Adrenal gland (tissue), 12 donors: ENCODE data around the gene RNF181. TPM values are rescaled to one million over a fixed set of nuclear protein-coding genes. Genes with fewer than 3 reads are reported as not detected.
A peak's percentile ranks its signal among the peaks of the same experiment; 100 is the strongest.
"Not testable (repeated sequence)": the region's sequence is repeated elsewhere in the genome, so short reads cannot be mapped to it uniquely, and the experiment has no call there.

Experiments used
- DNase-seq, 7 donors: peaks; one replicate each; pipeline ENCODE4 v3.0.0-alpha.2; 2019 to 2020
- H3K27ac ChIP-seq, 5 donors: fragments of 200-600 bp; sonication (generic) in 4 of 5; 1 replicate in 3 of 5; 2 replicates in 2 of 5; pipeline versions ENCODE4 v1.5.1 to v1.8.0; 2016 to 2020; ENCODE audit warnings: mild to moderate bottlenecking in 1 of 5
- H3K27me3 ChIP-seq: fragments of 200-600 bp; 2 replicates; pipeline ENCODE4 v1.8.0; 2021
- H3K36me3 ChIP-seq, 2 donors: fragments of 200-600 bp; replicated peaks in 1 of 2; 1 replicate in 1 of 2; 2 replicates in 1 of 2; pipeline versions ENCODE4 v1.5.1 to v1.8.0; 2018 to 2022
- H3K4me1 ChIP-seq, 2 donors: fragments of 200-600 bp; replicated peaks in 1 of 2; 1 replicate in 1 of 2; 2 replicates in 1 of 2; pipeline versions ENCODE4 v1.5.1 to v1.8.0; 2018 to 2021
- H3K4me3 ChIP-seq, 4 donors: fragments of 200-600 bp; sonication (generic) in 3 of 4; one replicate each; pipeline ENCODE4 v1.5.1; 2016 to 2018
- H3K9me3 ChIP-seq, 3 donors: fragments of 200-600 bp; sonication (generic) in 1 of 3; replicated peaks in 1 of 3; 1 replicate in 2 of 3; 2 replicates in 1 of 3; pipeline versions ENCODE4 v1.5.1 to v1.8.0; 2016 to 2021
- POLR2A ChIP-seq, 2 donors: fragments of 450-650 bp; IDR thresholded peaks; one replicate each; pipeline ENCODE4 v1.6.1; 2017; ENCODE audit warnings: antibody characterized with exemption in 2 of 2, mild to moderate bottlenecking in 2 of 2, moderate library complexity in 1 of 2
- WGBS, 4 donors: extraction: QIAGEN DNeasy Blood & Tissue Kit in 2 of 4; methylation state at CpG; one replicate each; pipeline versions ENCODE4 v1.1.5 to v1.1.7; 2013 to 2017; 5-methylcytosine and 5-hydroxymethylcytosine counted together
- intact Hi-C, 2 donors: fragments of 100-400 bp; cut with DNase I; formaldehyde crosslinking; loops; one replicate each; pipeline versions ENCODE4 v1.14.1 to v1.15.0; 2022 to 2023
- polyA plus RNA-seq, 3 donors: library from polyadenylated mRNA; stranded (reverse); fragments of 200-250 nt in 2 of 3; fragments of 350-450 nt in 1 of 3; fragmentation: Illumina TruSeq in 1 of 3; extraction: RNeasy Lipid Tissue Mini Kit (QIAGEN cat#74804) in 1 of 3; gene quantifications; one replicate each; pipeline ENCODE4 v1.2.3, GENCODE V29; 2013 to 2014
- total RNA-seq, 9 donors: library from RNA; depleted of rRNA in 4 of 9; stranded (reverse); fragments of >200 nt in 4 of 9; fragments of 120-200 nt in 1 of 9; fragmentation: NEBNext Ultra II Directional in 1 of 9; extraction: Animal tissue kit (Norgen Biotek cat#: 25700) in 1 of 9; gene quantifications; one replicate each; pipeline versions ENCODE4 v1.1.0 to v1.2.4, GENCODE V29; 2013 to 2023
- TF ChIP-seq, protein P1 (sequence below), 6 experiments: fragments of 450-650 bp in 4 of 6; fragments of 200-600 bp in 2 of 6; sonication (generic) in 1 of 6; IDR thresholded peaks; 1 replicate in 5 of 6; 2 replicates in 1 of 6; pipeline versions ENCODE4 v1.5.1 to v1.8.0; 2016 to 2021; ENCODE audit warnings: antibody characterized with exemption in 6 of 6, mild to moderate bottlenecking in 2 of 6, moderate library complexity in 1 of 6
- donor health status: healthy with polysubstance abuse.
- donor health status: Bipolar disorder and iron deficiency.
- donor health status: DM: yes; HTN: yes; CAD: no.
- donor health status: DM: no; HTN: no; CAD: no.
- donor health status: DM: no; HTN: no; CAD: no.
- donor health status: DM: yes; HTN: yes; CAD: no.

Gene RNF181
- total and polyA plus RNA-seq, 12 donors, result 93.8 to 295 (median 180) TPM

DNA sequence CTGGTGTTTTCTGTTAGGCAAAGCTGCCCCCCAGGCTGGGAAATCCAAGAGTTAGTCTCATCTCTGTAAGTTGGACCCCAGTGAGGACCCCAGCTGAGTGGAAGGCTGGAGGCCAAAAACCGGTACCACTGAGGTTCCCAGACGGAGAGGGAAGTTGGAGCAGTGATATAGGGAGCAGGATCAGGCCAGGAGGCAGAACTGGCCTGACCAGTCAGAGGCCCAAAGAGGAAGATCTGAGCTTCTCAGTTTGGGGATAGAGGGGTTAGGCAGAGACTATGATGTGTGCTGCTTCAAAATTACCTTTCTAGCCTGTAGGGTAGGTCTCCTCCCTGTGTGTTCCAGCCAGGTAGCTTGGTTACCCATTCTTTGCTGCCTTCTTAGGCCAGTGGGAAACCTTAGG, 4.6 kb upstream of the RNF181 start:
- no peak for DNase-seq
- H3K27me3 ChIP-seq, result no peaks in the 10 kb centered on the region
- no peak overlapping the region for H3K4me3 ChIP-seq
- intact Hi-C loops, result no loop called here
- peak overlapping the region; percentile 33 to 92 (median 49) for H3K27ac ChIP-seq
- H3K4me1 ChIP-seq, result peaks cover 11 to 66% of the 10 kb centered on the region in 2 donors
- no peaks in the 10 kb centered on the region for H3K36me3 ChIP-seq
- WGBS, 4 donors, result 61 to 91% (median 74%) methylated on average over 2 of the region's 2 CpGs
- no peak for TF ChIP-seq POLR2A (IDR thresholded peaks at IDR 0.05)
- TF ChIP-seq, protein P1, sequence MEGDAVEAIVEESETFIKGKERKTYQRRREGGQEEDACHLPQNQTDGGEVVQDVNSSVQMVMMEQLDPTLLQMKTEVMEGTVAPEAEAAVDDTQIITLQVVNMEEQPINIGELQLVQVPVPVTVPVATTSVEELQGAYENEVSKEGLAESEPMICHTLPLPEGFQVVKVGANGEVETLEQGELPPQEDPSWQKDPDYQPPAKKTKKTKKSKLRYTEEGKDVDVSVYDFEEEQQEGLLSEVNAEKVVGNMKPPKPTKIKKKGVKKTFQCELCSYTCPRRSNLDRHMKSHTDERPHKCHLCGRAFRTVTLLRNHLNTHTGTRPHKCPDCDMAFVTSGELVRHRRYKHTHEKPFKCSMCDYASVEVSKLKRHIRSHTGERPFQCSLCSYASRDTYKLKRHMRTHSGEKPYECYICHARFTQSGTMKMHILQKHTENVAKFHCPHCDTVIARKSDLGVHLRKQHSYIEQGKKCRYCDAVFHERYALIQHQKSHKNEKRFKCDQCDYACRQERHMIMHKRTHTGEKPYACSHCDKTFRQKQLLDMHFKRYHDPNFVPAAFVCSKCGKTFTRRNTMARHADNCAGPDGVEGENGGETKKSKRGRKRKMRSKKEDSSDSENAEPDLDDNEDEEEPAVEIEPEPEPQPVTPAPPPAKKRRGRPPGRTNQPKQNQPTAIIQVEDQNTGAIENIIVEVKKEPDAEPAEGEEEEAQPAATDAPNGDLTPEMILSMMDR (IDR thresholded peaks at IDR 0.05), result no peak
- no peaks in the 10 kb centered on the region for H3K9me3 ChIP-seq

DNA sequence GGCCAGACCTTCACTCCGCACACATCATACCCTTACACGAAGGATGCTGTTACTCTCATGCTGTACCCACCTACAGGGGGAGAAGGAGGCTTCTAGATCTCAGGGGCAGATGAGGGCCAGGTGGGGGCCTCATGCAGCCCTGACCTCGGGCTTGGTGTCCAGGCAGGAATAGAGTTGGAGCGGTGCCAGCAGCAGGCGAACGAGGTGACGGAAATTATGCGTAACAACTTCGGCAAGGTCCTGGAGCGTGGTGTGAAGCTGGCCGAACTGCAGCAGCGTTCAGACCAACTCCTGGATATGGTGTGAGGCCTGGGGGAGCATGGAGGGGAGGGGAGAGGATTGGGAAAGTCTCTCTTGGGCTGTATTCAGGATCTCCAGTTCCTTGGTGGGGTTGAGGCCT, 4.0 kb upstream of the RNF181 start:
- Histone ChIP-seq H3K36me3 (no peaks in the 10 kb centered on the region), H3K4me3 (no peak overlapping the region), H3K4me1 (peaks cover 13 to 67% of the 10 kb centered on the region in 2 donors), H3K27ac (peak overlapping the region in 4 of 5 donors; percentile 33 to 92 (median 65)), H3K9me3 (no peaks in the 10 kb centered on the region), H3K27me3 (no peaks in the 10 kb centered on the region)
- peak in 2 of 7 donors; percentile 34 to 39 for DNase-seq
- intact Hi-C loops, result no loop called here
- TF ChIP-seq, protein P1 (IDR thresholded peaks at IDR 0.05), result no peak
- TF ChIP-seq POLR2A (IDR thresholded peaks at IDR 0.05), result no peak
- 58 to 78% (median 66%) methylated on average over 12 of the region's 12 CpGs for WGBS, 4 donors

DNA sequence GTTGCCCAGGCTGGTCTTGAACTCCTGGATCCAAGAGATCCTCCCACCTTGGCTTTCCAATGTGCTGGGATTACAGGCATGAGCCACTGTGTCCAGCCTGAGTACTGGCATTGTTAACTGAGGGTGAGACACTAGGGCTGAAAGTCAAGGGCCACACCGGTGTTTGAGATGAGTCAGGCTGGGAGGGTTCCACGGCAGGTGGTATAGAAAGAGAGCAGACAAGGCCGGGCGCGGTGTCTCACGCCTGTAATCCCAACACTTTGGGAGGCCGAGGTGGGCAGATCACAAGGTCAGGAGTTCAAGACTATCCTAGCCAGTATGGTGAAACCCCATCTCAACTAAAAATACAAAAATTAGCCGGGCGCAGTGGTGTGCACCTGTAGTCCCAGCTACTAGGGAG, 3.2 kb upstream of the RNF181 start:
- Histone ChIP-seq H3K4me1 (peaks cover 15 to 66% of the 10 kb centered on the region in 2 donors), H3K27ac (peak overlapping the region in 2 of 5 donors; percentile 88 to 92)
- intact Hi-C loops, H3K9me3 ChIP-seq, H3K36me3 ChIP-seq, DNase-seq, H3K4me3 ChIP-seq, H3K27me3 ChIP-seq: not testable (repeated sequence)
- WGBS, 4 donors, result 90 to 93% (median 91%) methylated on average over 6 to 9 of the region's 9 CpGs

DNA sequence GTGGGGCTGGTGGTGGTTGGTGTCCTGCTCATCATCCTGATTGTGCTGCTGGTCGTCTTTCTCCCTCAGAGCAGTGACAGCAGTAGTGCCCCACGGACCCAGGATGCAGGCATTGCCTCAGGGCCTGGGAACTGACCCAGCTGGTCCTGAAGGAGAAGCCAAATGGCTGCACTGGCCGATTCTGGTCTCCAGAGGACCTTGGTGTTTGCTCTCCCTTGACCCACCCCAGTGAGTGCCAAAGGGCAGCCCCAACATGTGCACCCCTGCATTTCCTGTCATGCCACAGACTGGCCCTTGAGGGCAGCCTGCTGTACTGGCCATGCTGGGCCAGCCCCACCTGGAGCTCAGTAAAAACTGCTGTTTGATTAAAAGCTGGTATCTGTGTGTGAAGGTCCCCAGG, 2.5 kb upstream of the RNF181 start:
- peak overlapping the region in 1 of 5 donors; percentile 13 for H3K27ac ChIP-seq
- DNase-seq, result peak in 1 of 7 donors; percentile 15
- peaks cover 0 to 13% of the 10 kb centered on the region in 2 donors for H3K36me3 ChIP-seq
- H3K9me3 ChIP-seq, result no peaks in the 10 kb centered on the region
- peaks cover 15 to 59% of the 10 kb centered on the region in 2 donors for H3K4me1 ChIP-seq
- 43 to 100% (median 80%) methylated on average over 2 to 3 of the region's 3 CpGs for WGBS, 4 donors
- intact Hi-C loops, result no loop called here
- no peak overlapping the region for H3K4me3 ChIP-seq
- H3K27me3 ChIP-seq, result no peaks in the 10 kb centered on the region
- TF ChIP-seq POLR2A (IDR thresholded peaks at IDR 0.05), result no peak
- TF ChIP-seq, protein P1 (IDR thresholded peaks at IDR 0.05), result no peak

DNA sequence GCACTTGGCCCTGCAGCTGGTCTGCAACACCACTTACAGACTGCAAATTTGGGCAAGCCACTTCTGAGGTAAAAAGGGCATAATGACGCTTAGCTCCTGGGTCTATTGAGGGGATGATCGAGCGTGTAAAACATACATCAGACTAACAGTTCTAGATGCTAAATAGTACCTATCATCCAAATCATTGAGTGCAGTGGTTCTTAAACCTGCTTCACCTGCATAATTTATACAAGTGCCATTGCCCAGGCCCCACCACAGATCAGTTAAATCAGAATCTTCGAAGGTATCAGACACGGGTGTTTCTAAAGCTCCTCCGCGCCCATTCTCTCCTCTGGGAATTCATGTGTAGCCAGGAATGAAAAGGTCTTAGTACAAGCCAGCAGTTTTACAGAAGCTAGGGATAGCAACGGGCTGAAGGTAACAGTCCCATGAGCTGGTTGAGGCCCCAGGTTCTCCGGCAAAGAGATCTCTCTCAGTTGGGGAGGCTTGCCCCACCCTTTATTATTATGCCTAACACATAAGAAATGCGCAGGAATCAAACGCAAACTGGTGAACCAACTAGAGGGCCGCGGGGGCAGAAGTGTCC, 737 bp upstream of the RNF181 start:
- Histone ChIP-seq H3K4me3 (peak overlapping the region; percentile 32 to 83 (median 76)), H3K36me3 (peaks cover 0 to 31% of the 10 kb centered on the region in 2 donors), H3K9me3 (no peaks in the 10 kb centered on the region), H3K4me1 (peaks cover 15 to 41% of the 10 kb centered on the region in 2 donors), H3K27me3 (no peaks in the 10 kb centered on the region), H3K27ac (peak overlapping the region; percentile 79 to 94 (median 89))
- 16 to 29% (median 21%) methylated on average over 9 to 13 of the region's 13 CpGs for WGBS, 4 donors
- intact Hi-C loops, result no loop called here
- TF ChIP-seq, protein P1 (IDR thresholded peaks at IDR 0.05), result no peak
- no peak for DNase-seq
